LNCaP clone FGC (cell line): ENCODE data around the gene MAPKAPK2.

Experiments
- DNase-seq: peaks from one replicate; pipeline ENCODE4 v3.0.0-alpha.2; 2011; ENCODE audit warnings: low read depth
- H3K4me3 ChIP-seq: 2 replicates; pipeline ENCODE4 v1.5.1; 2011; ENCODE audit warnings: mild to moderate bottlenecking, low read depth, low read length, control low read depth
- CTCF ChIP-seq: IDR thresholded peaks from 2 replicates; pipeline ENCODE4 v1.5.1; 2012; ENCODE audit warnings: mild to moderate bottlenecking; ENCODE audit not compliant: control insufficient read depth, insufficient read depth; ENCODE audit errors: extremely low read depth

The MAPKAPK2 gene

DNA sequence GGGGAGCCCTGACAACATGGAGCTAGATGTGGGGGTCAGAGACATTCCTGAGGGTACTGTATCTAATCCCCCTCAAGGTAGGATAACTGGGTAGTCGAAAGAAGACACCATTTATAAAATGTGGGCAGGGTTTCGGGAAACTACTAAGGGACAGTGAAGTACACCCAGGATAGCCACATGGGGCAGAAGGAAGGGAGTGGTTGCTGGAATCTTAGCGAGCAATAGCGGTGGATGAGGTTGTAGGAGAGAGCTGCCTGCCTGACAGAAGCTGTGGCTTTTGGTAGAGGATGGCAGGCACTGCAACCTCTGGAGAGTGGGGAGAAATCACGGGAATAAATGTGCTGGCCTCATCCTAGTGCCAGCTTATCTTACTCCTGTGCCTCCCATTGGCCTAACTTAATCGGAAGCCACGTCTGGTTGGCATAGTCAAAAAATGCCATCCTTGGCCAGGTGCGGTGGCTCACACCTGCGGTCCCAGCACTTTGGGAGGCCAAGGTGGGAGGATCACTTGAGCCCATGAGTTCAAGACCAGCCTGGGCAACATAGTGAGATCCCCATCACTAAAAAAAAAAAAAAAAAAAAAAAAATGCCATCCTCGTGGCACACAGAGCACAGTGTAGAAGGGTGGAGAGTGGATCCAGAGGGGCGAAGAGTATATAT lies 23.4 kb upstream of the MAPKAPK2 start:
- TF ChIP-seq CTCF: no peak
- no peak overlapping the region for H3K4me3 ChIP-seq

DNA sequence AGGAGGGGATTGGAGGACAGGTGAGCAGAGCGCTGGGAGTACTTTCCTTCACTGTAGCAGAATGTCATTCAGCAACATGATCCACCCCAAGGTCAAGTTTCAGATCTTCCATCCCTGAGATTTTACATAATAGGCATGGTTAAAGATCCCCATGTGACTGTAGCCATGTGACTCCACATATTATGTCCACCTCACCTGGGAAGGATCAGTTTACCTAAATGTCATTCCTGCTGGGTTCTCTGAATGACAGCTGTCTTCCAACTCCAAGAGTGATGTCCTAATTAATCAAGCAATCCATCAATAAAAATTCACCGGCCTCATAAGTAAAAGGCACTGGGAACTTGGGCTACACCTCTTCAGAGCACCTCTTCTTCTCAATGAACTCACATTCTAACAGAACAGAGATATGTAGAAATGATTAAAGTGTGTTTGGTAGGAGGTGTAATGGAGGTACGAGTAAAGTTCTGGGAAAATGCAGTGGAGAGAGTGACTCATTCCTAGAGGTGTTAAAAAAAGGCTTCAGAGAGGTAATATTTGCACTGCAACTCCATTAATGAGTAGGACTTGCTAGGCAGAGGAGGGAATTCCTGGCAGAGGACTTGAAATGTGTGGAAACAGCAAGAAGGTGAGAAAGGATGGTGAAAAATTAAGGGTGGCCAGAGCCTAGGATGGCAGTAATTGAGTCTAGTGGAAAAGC lies 22.2 kb upstream of the MAPKAPK2 start:
- TF ChIP-seq CTCF: no peak
- no peak overlapping the region for H3K4me3 ChIP-seq
- no peak for DNase-seq

More for the DNA sequence above, 23.4 kb upstream of the MAPKAPK2 start:
- no peak for DNase-seq

DNA sequence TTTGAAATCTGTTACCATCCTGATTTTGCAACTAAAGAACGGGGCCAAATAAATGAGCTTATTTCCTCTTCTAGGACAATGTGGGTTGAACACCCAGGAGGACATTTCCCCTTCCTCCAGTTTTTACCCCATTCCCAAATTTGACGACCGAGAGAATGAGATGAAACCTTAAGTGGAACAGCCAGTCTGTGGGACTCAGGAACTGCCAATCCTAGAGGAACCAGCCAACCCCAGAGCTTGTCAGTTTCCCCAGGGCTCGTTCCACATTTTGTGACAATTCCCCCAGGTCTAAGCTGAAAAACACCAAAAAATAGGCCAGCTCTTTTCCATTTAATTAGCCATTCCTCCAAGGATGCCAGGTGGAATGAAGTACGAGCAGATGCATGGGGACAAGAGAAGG lies 21.3 kb upstream of the MAPKAPK2 start:
- H3K4me3 ChIP-seq: no peak overlapping the region
- no peak for TF ChIP-seq CTCF
- DNase-seq: no peak

GRCh38 chr1:206663832-206664652 lies 20.7 kb upstream of the MAPKAPK2 start:
- peak; percentile 63 for TF ChIP-seq CTCF
- no peak overlapping the region for H3K4me3 ChIP-seq
- DNase-seq: no peak

DNA sequence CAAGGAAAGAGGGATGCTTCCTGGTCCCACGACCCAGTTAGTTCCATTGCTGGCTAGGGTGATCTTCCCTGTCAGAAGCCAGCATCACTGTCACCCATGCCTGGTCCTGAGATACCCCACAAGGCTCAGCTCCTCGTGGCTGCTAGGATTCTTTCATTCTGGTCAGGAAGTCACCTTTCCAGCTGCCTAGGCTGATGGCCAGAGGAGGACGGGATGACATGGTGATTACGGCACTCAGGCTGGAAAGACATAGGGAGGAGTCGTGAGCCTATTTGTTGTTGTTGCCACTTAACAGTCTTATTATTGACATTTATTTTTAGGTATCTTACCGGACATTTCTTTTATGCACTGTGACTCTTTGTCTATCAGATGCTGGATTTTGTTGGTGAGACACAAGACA lies 20.0 kb upstream of the MAPKAPK2 start:
- no peak overlapping the region for H3K4me3 ChIP-seq
- no peak for TF ChIP-seq CTCF
- DNase-seq: no peak

DNA sequence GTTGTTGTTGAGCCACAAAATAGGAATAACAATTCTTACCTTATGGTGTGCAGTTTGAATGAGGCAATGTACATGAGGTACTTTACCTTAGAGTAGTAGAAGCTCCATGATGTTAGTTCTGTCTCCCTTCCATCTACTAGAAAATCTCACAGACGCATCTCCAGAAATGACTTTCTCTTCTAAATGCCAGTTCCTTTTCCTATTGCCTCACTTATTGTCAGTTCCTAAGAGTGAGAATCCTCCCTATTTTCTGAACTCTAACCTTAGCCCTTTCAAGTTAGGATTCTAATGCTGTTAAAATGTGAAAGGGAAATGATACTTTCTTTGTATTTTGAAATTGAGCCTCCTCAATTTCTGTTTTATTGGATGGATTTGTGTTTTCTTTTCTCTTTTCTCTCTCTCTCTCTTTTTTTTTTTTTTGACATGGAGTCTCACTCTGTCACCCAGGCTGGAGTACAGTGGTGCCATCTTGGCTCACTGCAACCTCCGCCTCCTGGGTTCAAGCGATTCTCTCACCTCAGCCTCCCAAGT lies 18.6 kb upstream of the MAPKAPK2 start:
- no peak for DNase-seq
- no peak for TF ChIP-seq CTCF
- no peak overlapping the region for H3K4me3 ChIP-seq
